ENCODE measurements around the gene KCNA1.

The KCNA1 gene

GRCh38 chr12:4881266-4882064 is 28.2 kb upstream of the KCNA1 start:
- no peaks in the 10 kb centered on the region for H3K36me3 ChIP-seq (ENCODE audit: insufficient read depth, low read depth, low read length)
- H3K4me3 ChIP-seq (ENCODE audit: low read length) = no peak overlapping the region
- peaks cover 3% of the 10 kb centered on the region; the same call in 1 of the 2 replicates for H3K27me3 ChIP-seq (ENCODE audit: insufficient read depth, low read length)
- H3K27ac ChIP-seq (ENCODE audit: low read length) = no peak overlapping the region
- peaks cover 25% of the 10 kb centered on the region for H3K9me3 ChIP-seq (ENCODE audit: insufficient read depth, low read depth, low read length)
- H3K4me1 ChIP-seq (ENCODE audit: insufficient read depth, low read length) = no peaks in the 10 kb centered on the region
- no peak overlapping the region for H3K9ac ChIP-seq (ENCODE audit: low read depth, low read length)

DNA sequence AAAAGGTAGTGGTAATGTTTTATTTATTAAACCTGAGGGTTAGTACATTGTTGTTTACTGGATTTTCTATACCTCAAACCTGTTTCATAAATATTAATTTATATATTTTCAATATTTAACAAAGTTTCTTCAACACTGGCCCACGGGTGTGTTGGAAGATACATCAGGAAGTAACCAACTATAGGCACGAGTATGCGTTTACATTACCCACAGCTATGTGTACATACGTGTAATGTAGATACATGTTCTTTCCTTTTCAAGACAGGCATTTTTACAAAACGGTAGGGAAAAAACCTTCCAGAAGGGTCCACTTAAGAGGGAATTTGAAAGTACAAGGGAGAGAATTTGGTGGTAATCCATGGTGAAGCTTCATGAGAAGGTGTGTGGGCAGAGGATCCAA is 17.8 kb upstream of the KCNA1 start:
- H3K9ac ChIP-seq (ENCODE audit: low read depth, low read length) = no peak overlapping the region
- H3K36me3 ChIP-seq (ENCODE audit: insufficient read depth, low read depth, low read length) = no peaks in the 10 kb centered on the region
- H3K27me3 ChIP-seq (ENCODE audit: insufficient read depth, low read length) = peaks cover 24% of the 10 kb centered on the region; the same call in 1 of the 2 replicates
- no peak overlapping the region for H3K27ac ChIP-seq (ENCODE audit: low read length)
- H3K4me1 ChIP-seq (ENCODE audit: insufficient read depth, low read length) = no peaks in the 10 kb centered on the region
- no peaks in the 10 kb centered on the region for H3K9me3 ChIP-seq (ENCODE audit: insufficient read depth, low read depth, low read length)
- no peak overlapping the region for H3K4me3 ChIP-seq (ENCODE audit: low read length)

- H3K4me3 ChIP-seq (ENCODE audit: low read length) = no peak overlapping the region
- H3K27ac ChIP-seq (ENCODE audit: low read length) = no peak overlapping the region
- H3K4me1 ChIP-seq (ENCODE audit: insufficient read depth, low read length) = no peaks in the 10 kb centered on the region
- H3K9me3 ChIP-seq (ENCODE audit: insufficient read depth, low read depth, low read length) = no peaks in the 10 kb centered on the region
- no peak overlapping the region for H3K9ac ChIP-seq (ENCODE audit: low read depth, low read length)
- peaks cover 24% of the 10 kb centered on the region; the same call in 1 of the 2 replicates for H3K27me3 ChIP-seq (ENCODE audit: insufficient read depth, low read length)
- H3K36me3 ChIP-seq (ENCODE audit: insufficient read depth, low read depth, low read length) = no peaks in the 10 kb centered on the region
These were observed 17.3 kb upstream of the KCNA1 start for GRCh38 chr12:4892418-4892817.

DNA sequence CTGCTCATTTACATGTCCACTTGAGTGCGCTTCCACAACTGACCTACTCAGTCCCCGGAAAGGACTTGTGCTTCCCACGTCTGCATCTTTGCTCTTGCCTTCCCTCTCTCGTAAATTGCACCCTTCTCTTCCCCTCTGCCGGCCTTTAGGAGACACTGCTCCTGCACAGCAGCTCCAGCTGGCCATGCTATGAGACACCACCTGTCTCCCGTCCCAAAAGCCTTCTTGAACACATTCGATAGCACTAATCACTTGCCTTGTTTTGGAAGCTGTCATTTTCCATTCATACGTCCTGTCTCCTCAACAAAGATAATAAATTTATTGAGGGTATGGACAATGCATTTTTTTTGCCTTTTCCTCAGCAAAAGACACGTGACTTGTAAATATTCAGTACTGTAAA is 15.7 kb upstream of the KCNA1 start:
- Histone ChIP-seq H3K9me3 (ENCODE audit: insufficient read depth, low read depth, low read length) (no peaks in the 10 kb centered on the region), H3K27ac (ENCODE audit: low read length) (no peak overlapping the region), H3K4me3 (ENCODE audit: low read length) (no peak overlapping the region), H3K4me1 (ENCODE audit: insufficient read depth, low read length) (no peaks in the 10 kb centered on the region), H3K27me3 (ENCODE audit: insufficient read depth, low read length) (peaks cover 24% of the 10 kb centered on the region; the same call in 1 of the 2 replicates), H3K36me3 (ENCODE audit: insufficient read depth, low read depth, low read length) (no peaks in the 10 kb centered on the region), H3K9ac (ENCODE audit: low read depth, low read length) (no peak overlapping the region)

- Histone ChIP-seq H3K27ac (ENCODE audit: low read length) (no peak overlapping the region), H3K9me3 (ENCODE audit: insufficient read depth, low read depth, low read length) (no peaks in the 10 kb centered on the region), H3K4me1 (ENCODE audit: insufficient read depth, low read length) (no peaks in the 10 kb centered on the region), H3K27me3 (ENCODE audit: insufficient read depth, low read length) (peaks cover 8% of the 10 kb centered on the region), H3K9ac (ENCODE audit: low read depth, low read length) (no peak overlapping the region), H3K36me3 (ENCODE audit: insufficient read depth, low read depth, low read length) (no peaks in the 10 kb centered on the region), H3K4me3 (ENCODE audit: low read length) (no peak overlapping the region)
These were observed 10.3 kb upstream of the KCNA1 start for GRCh38 chr12:4899364-4899763.

DNA sequence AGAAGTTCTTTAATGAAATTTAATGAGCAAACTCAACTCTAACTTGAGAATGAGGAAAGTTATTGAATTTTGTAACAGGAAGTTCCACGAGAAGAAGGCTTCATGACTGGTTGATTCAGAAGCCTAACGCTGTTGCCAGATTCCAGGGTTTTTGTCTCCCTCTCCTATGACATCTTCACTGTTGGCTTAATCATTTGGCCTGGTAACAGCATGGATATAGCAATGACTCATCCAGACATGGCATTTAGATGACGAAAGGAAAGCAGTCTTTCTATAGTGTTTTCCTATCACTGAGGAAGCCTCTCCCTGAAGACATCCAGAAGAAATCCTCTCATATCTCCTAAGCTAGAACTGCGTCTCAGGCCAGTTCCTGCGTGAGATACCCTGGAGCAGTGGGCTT is 9.4 kb upstream of the KCNA1 start:
- H3K36me3 ChIP-seq (ENCODE audit: insufficient read depth, low read depth, low read length) = no peaks in the 10 kb centered on the region
- no peaks in the 10 kb centered on the region for H3K4me1 ChIP-seq (ENCODE audit: insufficient read depth, low read length)
- peaks cover 15% of the 10 kb centered on the region for H3K27me3 ChIP-seq (ENCODE audit: insufficient read depth, low read length)
- no peak overlapping the region for H3K4me3 ChIP-seq (ENCODE audit: low read length)
- no peak overlapping the region for H3K27ac ChIP-seq (ENCODE audit: low read length)
- no peak overlapping the region for H3K9ac ChIP-seq (ENCODE audit: low read depth, low read length)
- no peaks in the 10 kb centered on the region for H3K9me3 ChIP-seq (ENCODE audit: insufficient read depth, low read depth, low read length)

DNA sequence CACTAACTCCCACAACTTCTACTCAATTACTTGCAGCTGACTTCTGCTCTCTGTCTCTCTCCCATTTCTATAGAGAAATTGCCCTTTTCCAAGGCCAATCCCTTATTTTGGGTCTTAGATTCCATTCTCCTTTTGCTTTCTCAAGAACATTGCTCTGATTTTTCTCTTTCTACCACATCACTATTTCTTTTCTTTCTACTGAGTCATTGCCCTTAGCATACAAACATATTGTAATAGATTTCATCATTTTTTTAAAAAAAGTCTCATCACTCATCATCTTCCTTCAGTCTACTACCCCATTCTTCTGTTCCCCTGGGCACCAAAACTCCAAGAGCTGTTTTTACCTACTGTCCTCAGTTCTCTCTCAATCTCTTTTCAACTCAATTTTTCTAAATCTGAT is 4.4 kb upstream of the KCNA1 start:
- Histone ChIP-seq H3K9ac (ENCODE audit: low read depth, low read length) (no peak overlapping the region), H3K27me3 (ENCODE audit: insufficient read depth, low read length) (peaks cover 65% of the 10 kb centered on the region), H3K9me3 (ENCODE audit: insufficient read depth, low read depth, low read length) (no peaks in the 10 kb centered on the region), H3K4me1 (ENCODE audit: insufficient read depth, low read length) (no peaks in the 10 kb centered on the region), H3K36me3 (ENCODE audit: insufficient read depth, low read depth, low read length) (no peaks in the 10 kb centered on the region), H3K27ac (ENCODE audit: low read length) (no peak overlapping the region), H3K4me3 (ENCODE audit: low read length) (no peak overlapping the region)

GRCh38 chr12:4908684-4909409 is 858 bp upstream of the KCNA1 start:
- no peaks in the 10 kb centered on the region; the same call in 1 of the 2 replicates for H3K4me1 ChIP-seq (ENCODE audit: insufficient read depth, low read length)
- peak overlapping the region; percentile 76 for H3K4me3 ChIP-seq (ENCODE audit: low read length)
- no peak overlapping the region for H3K9ac ChIP-seq (ENCODE audit: low read depth, low read length)
- no peak overlapping the region for H3K27ac ChIP-seq (ENCODE audit: low read length)
- H3K36me3 ChIP-seq (ENCODE audit: insufficient read depth, low read depth, low read length) = no peaks in the 10 kb centered on the region
- no peaks in the 10 kb centered on the region for H3K9me3 ChIP-seq (ENCODE audit: insufficient read depth, low read depth, low read length)
- H3K27me3 ChIP-seq (ENCODE audit: insufficient read depth, low read length) = peaks cover 94% of the 10 kb centered on the region

GRCh38 chr12:4909410-4909733 is 333 bp upstream of the KCNA1 start:
- peak overlapping the region; percentile 76 for H3K4me3 ChIP-seq (ENCODE audit: low read length)
- H3K27ac ChIP-seq (ENCODE audit: low read length) = no peak overlapping the region
- no peak overlapping the region for H3K9ac ChIP-seq (ENCODE audit: low read depth, low read length)

DNA sequence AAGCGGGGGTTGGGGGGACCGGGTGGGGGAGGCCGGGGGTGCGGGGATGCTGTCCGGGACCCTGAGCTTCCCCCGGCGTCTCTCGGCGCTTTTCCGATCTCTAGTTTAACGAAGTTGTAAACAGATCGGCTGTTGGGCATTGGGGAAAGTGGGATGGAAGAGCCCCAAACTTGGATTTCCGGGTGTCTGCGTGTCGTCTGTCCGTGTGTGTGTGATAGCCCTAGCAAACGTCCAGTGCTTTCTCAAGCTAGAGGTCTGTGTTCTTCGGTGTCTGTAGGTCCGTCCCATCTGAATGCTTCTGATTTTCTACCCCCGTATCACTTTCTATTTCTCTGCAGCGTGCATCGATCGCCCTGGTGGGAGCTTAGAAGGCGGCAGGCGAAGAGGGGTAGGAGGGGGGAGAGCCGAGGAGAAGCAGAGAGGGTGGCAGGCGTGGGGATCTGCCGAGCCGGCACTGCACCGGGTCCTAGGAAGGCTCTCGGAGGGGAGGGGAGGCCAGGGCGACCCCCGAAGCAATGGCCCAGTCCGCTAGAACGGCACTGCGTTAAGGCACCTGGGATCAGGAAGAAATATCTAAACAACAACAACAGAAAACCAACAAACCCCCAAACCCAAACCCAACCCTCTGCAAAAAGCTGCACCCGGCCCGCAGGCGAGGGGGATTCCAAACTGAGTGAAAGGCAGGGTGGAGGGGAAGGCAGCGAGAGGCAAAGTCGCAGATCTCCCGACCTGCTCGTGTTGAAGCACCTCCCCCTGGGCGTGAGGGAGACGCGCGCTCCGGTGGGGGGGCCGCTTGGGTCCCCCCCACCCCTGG is 1.0 kb downstream of the KCNA1 start:
- peaks cover 100% of the 10 kb centered on the region for H3K27me3 ChIP-seq (ENCODE audit: insufficient read depth, low read length)
- H3K4me3 ChIP-seq (ENCODE audit: low read length) = peak overlapping the region; percentile 76

More at GRCh38 chr12:4909410-4909733, 333 bp upstream of the KCNA1 start:
- H3K4me1 ChIP-seq (ENCODE audit: insufficient read depth, low read length) = no peaks in the 10 kb centered on the region; the same call in 1 of the 2 replicates
- H3K9me3 ChIP-seq (ENCODE audit: insufficient read depth, low read depth, low read length) = no peaks in the 10 kb centered on the region
- H3K27me3 ChIP-seq (ENCODE audit: insufficient read depth, low read length) = peaks cover 97% of the 10 kb centered on the region
- no peaks in the 10 kb centered on the region for H3K36me3 ChIP-seq (ENCODE audit: insufficient read depth, low read depth, low read length)

DNA sequence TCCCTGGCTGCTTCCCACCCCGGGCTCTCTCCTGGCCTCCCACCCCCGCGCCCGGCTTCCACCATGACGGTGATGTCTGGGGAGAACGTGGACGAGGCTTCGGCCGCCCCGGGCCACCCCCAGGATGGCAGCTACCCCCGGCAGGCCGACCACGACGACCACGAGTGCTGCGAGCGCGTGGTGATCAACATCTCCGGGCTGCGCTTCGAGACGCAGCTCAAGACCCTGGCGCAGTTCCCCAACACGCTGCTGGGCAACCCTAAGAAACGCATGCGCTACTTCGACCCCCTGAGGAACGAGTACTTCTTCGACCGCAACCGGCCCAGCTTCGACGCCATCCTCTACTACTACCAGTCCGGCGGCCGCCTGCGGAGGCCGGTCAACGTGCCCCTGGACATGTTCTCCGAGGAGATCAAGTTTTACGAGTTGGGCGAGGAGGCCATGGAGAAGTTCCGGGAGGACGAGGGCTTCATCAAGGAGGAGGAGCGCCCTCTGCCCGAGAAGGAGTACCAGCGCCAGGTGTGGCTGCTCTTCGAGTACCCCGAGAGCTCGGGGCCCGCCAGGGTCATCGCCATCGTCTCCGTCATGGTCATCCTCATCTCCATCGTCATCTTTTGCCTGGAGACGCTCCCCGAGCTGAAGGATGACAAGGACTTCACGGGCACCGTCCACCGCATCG is 1.8 kb downstream of the KCNA1 start:
- no peaks in the 10 kb centered on the region; the same call in 1 of the 2 replicates for H3K4me1 ChIP-seq (ENCODE audit: insufficient read depth, low read length)
- H3K9ac ChIP-seq (ENCODE audit: low read depth, low read length) = no peak overlapping the region
- peaks cover 100% of the 10 kb centered on the region for H3K27me3 ChIP-seq (ENCODE audit: insufficient read depth, low read length)
- H3K4me3 ChIP-seq (ENCODE audit: low read length) = peak overlapping the region; percentile 76; the same call in 1 of the 2 replicates
- H3K36me3 ChIP-seq (ENCODE audit: insufficient read depth, low read depth, low read length) = no peaks in the 10 kb centered on the region
- H3K9me3 ChIP-seq (ENCODE audit: insufficient read depth, low read depth, low read length) = no peaks in the 10 kb centered on the region
- H3K27ac ChIP-seq (ENCODE audit: low read length) = no peak overlapping the region

More for the DNA sequence above, 1.0 kb downstream of the KCNA1 start:
- H3K9ac ChIP-seq (ENCODE audit: low read depth, low read length) = no peak overlapping the region
- H3K36me3 ChIP-seq (ENCODE audit: insufficient read depth, low read depth, low read length) = no peaks in the 10 kb centered on the region
- no peaks in the 10 kb centered on the region; the same call in 1 of the 2 replicates for H3K4me1 ChIP-seq (ENCODE audit: insufficient read depth, low read length)
- H3K27ac ChIP-seq (ENCODE audit: low read length) = no peak overlapping the region
- no peaks in the 10 kb centered on the region for H3K9me3 ChIP-seq (ENCODE audit: insufficient read depth, low read depth, low read length)

Data from iPS-20b (cell line).